IPS DF 4.7 (cell line): Measurements from ENCODE around the gene ARHGAP10.

ENCODE experiments used
- DNase-seq: peaks from one replicate; pipeline ENCODE4 v3.0.0-alpha.2; 2013; ENCODE audit warnings: low spot score; ENCODE audit errors: extremely low read depth

ARHGAP10 gene

DNA sequence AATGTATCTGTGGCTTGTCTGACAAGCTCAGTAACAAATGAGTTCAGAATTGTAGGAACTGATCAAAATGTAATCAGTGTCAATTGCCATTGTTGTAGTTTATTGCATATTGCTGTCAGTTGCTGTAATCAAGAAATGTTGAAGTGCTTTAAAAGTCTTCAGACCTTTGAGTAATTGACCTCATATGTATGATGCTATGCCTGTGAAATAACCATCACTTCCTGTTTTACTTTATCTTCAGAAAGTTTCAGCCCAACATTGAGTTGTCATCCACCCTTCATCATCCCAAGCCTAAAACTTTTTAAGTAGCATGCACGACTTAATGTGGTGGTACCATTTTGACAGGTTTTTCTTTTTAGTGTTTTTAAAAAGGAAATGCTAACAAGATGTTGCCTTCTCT lies 212.4 kb downstream of the ARHGAP10 start:
- DNase-seq, result no peak

DNA sequence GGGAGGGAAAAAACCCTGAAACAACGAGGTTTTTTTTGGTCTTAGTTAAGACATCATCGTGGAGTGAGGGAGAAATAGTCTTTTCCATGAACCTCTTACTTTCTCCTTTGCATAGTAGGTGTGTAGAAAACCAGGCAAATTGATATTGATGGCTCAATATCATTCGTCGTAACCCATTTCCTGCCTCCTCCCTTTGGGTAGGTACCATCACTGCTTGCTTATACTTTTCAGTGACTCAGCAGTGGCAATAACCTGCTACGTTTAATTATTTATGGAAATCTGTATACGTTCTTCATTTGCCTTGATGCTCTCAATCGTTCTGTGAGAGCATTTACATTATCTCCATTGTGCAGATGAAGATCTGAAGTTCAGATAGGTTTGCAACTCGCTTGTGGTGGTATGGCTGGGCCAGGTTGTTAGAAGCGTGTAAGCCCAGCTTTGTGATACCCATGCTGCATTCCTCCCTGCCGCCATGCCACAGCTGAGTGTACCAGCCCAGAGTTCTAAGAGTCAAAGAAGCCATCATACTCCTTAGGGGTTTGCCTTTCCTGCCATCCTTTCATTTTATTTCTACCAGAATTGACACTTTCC lies 212.9 kb downstream of the ARHGAP10 start:
- DNase-seq, result no peak

GRCh38 chr4:147948336-147948735 lies 216.4 kb downstream of the ARHGAP10 start:
- no peak for DNase-seq

DNA sequence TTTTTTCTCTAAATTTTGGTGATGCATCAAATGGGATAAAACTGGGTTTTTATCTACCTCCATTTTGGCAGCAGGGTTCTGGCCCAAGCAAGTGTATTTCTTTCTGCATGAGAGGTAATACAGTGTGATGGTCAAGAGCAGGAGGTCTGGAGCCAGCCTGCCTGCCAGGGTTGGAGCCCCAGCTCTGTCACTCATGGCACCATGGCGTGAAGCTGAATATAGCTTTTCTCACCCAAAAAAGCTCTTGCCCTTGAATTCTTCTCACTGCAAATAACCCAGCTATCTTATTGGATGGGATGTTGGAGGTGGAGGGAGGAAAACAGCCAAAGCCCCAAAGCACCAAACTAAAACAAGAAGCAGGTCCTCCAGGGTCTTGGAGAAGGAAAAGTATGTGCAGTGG lies 218.4 kb downstream of the ARHGAP10 start:
- DNase-seq, result no peak

DNA sequence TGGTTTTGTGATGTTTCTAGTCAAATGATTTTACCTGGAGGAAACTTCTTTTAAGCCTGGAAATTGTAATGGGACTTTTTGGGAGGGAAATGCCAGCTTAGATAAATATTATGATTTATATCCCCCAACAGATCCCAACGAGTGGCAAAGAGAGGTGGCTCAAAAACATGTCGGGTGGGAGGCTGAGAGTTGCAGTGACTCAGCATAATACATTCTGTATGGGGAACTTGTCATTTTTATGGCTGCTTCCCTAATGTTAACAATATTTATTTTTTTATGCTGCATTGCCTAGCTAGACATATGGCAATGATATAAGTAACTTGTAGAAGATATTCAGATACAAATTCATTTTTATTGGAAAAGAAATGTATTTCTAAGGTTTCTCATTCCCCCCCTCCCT lies 219.0 kb downstream of the ARHGAP10 start:
- DNase-seq, result no peak

GRCh38 chr4:147954850-147955249 lies 223.0 kb downstream of the ARHGAP10 start:
- no peak for DNase-seq

DNA sequence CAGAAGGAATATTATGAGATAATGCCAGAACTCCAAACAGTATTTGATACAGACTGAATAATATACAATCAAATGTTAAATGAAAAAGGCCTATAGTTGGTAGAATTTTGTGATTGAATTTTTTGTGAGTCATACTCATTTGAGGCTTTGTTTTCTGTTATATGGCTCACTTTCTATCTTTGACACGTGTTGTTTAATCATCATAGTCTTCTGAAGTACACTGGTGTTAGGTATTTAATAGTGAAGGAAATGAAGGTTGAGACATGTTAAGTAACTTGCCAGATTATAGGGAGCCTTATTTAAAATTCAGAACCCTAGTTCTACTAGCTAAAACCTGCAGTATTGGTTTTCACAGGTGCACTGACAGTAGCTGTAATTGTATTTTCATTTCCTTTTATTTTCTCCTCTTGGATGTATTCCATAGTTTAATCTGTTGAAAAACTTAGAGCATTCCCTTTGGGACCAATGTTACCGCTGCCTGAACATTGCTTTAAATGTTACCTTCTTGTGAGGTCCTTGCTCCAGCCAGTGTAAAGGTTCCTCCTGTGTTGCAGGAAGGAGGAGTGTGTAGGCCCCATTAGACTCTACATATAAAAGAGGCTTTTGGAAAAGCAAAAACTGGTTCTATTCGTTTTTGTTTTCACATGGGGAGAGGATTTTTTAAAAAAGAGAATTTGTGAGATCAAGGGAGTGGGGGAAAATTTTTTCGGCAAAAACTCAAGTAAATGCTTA lies 224.1 kb downstream of the ARHGAP10 start:
- no peak for DNase-seq

DNA sequence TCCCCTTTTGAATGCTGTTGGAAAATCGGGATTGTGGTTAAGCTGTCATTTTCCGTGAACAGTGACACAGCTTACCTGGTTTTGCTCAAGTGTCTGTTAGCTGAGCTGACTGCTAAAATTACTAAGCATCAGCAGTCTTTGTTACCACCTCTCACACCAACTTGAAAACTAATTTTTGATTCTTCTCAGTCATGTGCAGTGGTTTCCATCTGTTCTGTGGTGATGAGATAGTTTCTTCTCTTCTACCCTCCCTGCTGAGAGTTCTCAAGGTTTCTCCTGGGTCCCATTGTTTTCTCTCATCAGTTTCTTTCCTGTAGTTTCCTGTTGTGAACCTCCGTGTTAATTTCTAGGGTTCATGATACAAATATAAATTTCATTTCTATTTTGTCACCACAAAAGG lies 225.6 kb downstream of the ARHGAP10 start:
- DNase-seq, result no peak

- DNase-seq, result no peak
Observed at GRCh38 chr4:147958057-147958456, 226.2 kb downstream of the ARHGAP10 start.

DNA sequence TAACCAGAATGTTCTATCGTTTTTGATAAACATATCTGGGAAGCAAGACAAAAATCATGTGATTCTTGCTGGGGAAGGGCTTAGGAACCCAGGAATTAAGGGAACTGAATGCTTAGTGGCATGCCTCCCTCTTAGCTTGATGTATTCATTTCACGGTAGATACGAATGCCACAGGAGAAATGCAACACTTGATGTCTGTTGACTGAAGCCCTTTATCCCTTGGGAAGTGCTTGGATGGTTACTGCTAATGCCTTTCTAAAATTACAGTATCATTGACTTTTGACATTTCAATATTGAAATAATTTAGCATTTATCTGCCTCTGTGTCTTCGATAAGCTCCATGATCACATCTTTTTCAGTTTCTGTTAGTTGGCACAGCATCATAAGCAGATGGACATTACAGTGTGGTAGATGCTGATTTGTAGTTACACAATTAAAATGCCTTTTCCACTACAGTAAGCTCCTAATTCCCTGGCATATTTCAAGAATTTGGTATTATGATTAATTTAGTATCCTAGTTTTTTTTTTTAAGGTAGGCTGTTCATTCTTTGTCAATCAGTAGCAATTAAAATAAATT lies 226.7 kb downstream of the ARHGAP10 start:
- DNase-seq, result no peak

DNA sequence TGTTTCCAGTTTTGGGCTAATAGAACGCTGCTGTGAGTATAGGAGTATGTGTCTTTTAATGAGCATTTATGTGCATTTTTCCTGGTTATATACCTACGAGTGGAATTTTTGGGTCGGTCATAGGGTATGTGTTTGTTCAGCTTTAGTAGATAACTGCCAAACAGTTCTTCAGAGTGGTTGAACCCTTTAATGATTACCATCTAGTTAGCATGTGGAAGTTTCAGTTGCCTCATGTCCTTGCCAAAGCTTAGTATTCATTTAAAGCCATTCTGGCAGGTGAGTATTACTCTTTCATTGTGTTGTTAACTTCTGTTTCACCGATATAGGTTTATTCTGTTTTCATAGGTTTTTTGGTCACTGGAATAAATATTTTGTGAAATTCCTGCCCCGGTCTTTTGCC lies 229.1 kb downstream of the ARHGAP10 start:
- DNase-seq, result no peak

- no peak for DNase-seq
Observed at GRCh38 chr4:147963839-147964238, 232.0 kb downstream of the ARHGAP10 start.

DNA sequence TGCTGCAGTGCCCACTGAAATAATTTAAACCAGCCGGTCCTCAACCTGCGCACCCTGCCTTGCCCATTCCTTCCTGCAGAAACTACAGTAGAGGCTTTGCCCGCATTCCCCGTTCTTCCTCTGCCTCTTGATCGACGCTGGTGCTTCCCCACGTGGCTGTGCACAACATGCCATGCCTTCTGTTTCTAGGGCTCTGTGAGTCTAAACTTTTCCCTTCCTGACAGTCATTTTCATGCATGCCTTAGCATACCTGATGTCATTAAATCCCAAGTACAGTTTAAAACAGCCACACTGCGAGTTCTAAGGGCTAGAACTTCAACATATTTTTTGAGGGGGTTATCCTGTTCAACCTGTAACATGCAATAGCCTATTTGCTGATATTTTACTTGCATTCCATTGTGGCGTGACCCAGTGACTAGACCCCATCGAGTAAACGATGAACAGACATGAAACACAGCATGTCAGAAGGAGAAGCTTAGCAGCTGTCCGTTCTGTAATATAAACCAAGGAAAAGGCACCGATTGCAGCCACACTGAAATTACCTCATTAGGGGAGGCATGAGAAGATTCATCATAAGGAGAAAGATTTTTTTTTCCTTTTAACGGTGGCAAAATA lies 232.5 kb downstream of the ARHGAP10 start:
- no peak for DNase-seq

- no peak for DNase-seq
Observed at GRCh38 chr4:147965056-147965455, 233.2 kb downstream of the ARHGAP10 start.

DNA sequence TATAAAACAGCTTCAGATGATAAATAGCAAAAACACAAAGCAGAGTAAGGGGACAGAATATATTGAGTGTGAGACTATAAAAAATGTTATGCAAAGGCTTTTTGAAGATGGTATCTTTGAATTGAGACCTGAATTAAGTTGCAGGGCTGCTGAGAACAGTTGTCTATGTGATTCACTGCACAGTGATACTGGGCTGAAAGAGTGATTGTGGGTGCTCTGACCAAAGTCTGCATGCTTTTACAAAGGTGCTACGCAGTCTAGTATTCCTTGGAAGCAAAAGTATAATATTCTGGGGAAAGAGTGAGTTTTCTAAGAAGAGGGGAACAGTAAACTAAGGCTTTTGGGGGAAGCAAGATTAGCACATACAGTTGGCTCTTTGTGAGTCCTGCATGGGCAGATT lies 234.0 kb downstream of the ARHGAP10 start:
- DNase-seq, result no peak

DNA sequence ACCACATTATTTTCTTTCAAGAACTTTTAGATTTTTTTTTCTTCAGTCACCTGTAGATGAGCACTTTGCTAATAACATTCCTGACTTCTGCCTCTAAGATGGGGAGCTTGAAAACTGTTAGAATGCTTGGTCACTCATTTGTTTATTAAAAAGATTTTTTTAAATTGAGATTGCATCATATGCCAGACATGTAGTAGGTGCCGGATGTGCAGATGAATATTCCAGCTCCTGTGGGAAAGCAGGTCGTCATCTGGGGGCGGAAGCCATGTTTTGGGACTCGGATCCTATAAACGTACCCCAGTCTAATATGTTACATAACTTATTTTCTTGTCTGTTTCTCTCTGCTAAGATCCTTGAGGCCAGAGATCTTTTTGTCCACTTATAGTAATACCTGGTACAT lies 236.8 kb downstream of the ARHGAP10 start:
- DNase-seq, result no peak

DNA sequence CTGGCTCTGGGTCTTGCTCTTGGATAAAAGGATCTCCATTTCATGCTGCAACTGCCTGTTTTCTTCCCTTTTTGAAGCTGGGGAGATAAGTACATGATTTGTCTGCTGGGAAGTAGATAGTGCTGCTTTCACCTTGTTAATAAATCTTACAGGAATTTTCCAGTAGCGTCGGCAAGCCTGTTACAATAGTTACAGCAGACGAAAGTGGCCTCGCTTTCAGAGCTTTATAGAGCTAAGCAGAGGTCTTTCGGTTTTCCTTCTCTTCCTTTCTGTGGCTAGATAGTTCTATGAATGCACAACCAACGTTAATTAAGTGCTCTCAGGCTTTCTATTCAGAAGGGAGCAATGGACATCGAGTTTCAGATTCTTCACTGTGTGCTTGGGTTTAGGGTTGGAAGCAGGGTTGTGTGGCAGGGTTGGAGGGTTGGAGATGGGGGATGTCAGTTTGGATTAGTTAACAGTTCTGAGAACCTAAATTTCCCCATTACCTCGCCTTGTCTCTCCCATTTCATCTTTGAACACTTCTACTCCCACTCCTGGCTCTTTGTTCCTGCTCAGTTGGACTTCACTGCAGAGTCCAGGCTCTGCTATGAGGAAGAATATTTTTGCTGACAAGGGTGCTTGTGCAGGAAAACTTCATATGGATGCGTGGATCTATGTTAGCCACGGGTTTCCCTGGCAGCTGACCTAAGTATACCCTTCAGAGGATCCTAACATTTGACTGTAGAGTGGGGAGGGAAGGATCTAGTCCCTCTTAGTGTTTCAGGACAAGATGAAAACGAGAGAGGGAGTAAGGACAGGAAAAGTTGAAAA lies 237.9 kb downstream of the ARHGAP10 start:
- no peak for DNase-seq

DNA sequence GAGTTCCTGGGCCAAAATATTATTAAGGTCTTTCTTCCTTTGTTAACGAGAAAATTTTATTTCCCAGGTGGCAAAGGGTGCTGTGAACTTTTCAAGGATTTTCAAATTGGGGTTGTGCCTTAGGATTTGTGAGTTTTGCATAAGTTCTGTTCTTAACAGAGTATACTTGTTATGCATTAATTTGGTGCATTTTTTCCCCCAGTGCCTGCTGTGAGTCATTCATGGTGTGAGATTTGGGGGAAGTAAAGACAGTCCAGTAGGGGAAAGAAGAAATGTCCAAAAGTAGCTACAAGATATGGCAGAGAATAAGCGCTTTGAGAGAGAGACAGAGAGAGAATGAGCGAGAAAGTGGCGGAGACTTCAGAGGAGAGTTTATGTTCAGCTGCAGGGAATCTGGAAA lies 239.2 kb downstream of the ARHGAP10 start:
- DNase-seq, result no peak

GRCh38 chr4:147975325-147975724 lies 243.4 kb downstream of the ARHGAP10 start:
- DNase-seq, result no peak

- no peak for DNase-seq
Observed at GRCh38 chr4:147975933-147976928, 244.3 kb downstream of the ARHGAP10 start.
